B cell (primary cell): ENCODE data around the gene ZNF789. TPM values are rescaled to one million over a fixed set of nuclear protein-coding genes. Genes with fewer than 3 reads are reported as not detected.
A peak's percentile ranks its signal among the peaks of the same experiment; 100 is the strongest.

Experiments used
- ATAC-seq: fragments of 200-7000 bp; cut with Tn5 transposase; one replicate; pipeline ENCODE4 v1.10.0; 2021; ENCODE audit warnings: low read depth, mild to moderate bottlenecking, moderate number of reproducible peaks, moderate library complexity
- CTCF ChIA-PET: fragments of 350-600 bp; sonication (Branson Sonifier 250); formaldehyde crosslinking; loops from one replicate; lab custom pipeline; 2021; ENCODE audit warnings: antibody characterized with exemption, inconsistent platforms; lab: Charles Lee
- POLR2A ChIA-PET: fragments of 350-600 bp; sonication (Branson Sonifier 250); formaldehyde crosslinking; loops from one replicate; lab custom pipeline; 2021; ENCODE audit warnings: antibody characterized with exemption; lab: Charles Lee
- DNase-seq: peaks from one replicate; pipeline ENCODE4 v3.0.0; 2013
- H2AFZ ChIP-seq: 2 replicates; pipeline ENCODE4 v1.6.1; 2012; ENCODE audit warnings: mild to moderate bottlenecking, low read depth, low read length; ENCODE audit not compliant: insufficient read depth, poor library complexity, severe bottlenecking
- H3K27ac ChIP-seq, 2 donors: 1 replicate in 1 of 2; 2 replicates in 1 of 2; pipeline ENCODE4 v1.5.1; 2012 to 2013; ENCODE audit warnings: low read length in 2 of 2, mild to moderate bottlenecking in 2 of 2, moderate library complexity in 1 of 2
- H3K27me3 ChIP-seq, 4 experiments: fragments of 200-600 bp in 1 of 4; sonication (generic) in 1 of 4; replicated peaks in 1 of 4; 1 replicate in 2 of 4; 2 replicates in 2 of 4; pipeline versions ENCODE4 v1.6.1 to v1.7.0; 2013 to 2016; ENCODE audit warnings: low read length in 3 of 4, mild to moderate bottlenecking in 2 of 4, mixed read lengths in 1 of 4, moderate library complexity in 1 of 4; ENCODE audit not compliant: insufficient read depth in 4 of 4, control insufficient read depth in 3 of 4; ENCODE audit errors: control extremely low read depth in 1 of 4
- H3K36me3 ChIP-seq, 2 experiments: replicated peaks in 1 of 2; 1 replicate in 1 of 2; 2 replicates in 1 of 2; pipeline versions ENCODE4 v1.6.1 to v1.7.1; 2013; ENCODE audit warnings: low read length in 1 of 2; ENCODE audit not compliant: insufficient read depth in 2 of 2, control insufficient read depth in 1 of 2; ENCODE audit errors: control extremely low read depth in 1 of 2, extremely low read depth in 1 of 2
- H3K4me1 ChIP-seq, 2 donors: fragments of 200-600 bp in 1 of 2; sonication (generic) in 1 of 2; 1 replicate in 1 of 2; 2 replicates in 1 of 2; pipeline versions ENCODE4 v1.5.1 to v1.6.1; 2013 to 2017; ENCODE audit warnings: low read length in 2 of 2; ENCODE audit not compliant: control insufficient read depth in 2 of 2, insufficient read depth in 2 of 2
- H3K4me2 ChIP-seq: replicated peaks from 2 replicates; pipeline ENCODE3; 2012; ENCODE audit warnings: mild to moderate bottlenecking, low read depth, low read length; ENCODE audit not compliant: poor library complexity, severe bottlenecking
- H3K4me3 ChIP-seq, 5 experiments: fragments of 200-600 bp in 1 of 5; sonication (generic) in 1 of 5; 1 replicate in 3 of 5; 2 replicates in 2 of 5; pipeline versions ENCODE4 v1.5.1 to v1.7.0; 2011 to 2016; ENCODE audit warnings: low read length in 4 of 5, mild to moderate bottlenecking in 4 of 5, low read depth in 2 of 5, control low read depth in 1 of 5, moderate library complexity in 1 of 5; ENCODE audit not compliant: insufficient read depth in 1 of 5; ENCODE audit errors: control extremely low read depth in 1 of 5, extremely low read depth in 1 of 5
- H3K79me2 ChIP-seq: fragments of 200-600 bp; sonication (generic); one replicate; pipeline ENCODE4 v1.6.0; 2016; ENCODE audit warnings: low read length; ENCODE audit not compliant: control insufficient read depth, insufficient read depth
- H3K9ac ChIP-seq: fragments of 200-600 bp; sonication (generic); 2 replicates; pipeline ENCODE4 v1.6.1; 2017; ENCODE audit warnings: mild to moderate bottlenecking, low read length, moderate library complexity
- H3K9me3 ChIP-seq, 3 donors: one replicate each; pipeline versions ENCODE4 v1.6.1 to v1.7.1; 2013; ENCODE audit warnings: low read length in 2 of 3; ENCODE audit not compliant: control insufficient read depth in 2 of 3, insufficient read depth in 1 of 3; ENCODE audit errors: control extremely low read depth in 1 of 3
- H4K20me1 ChIP-seq: 2 replicates; pipeline ENCODE4 v1.6.0; 2012; ENCODE audit warnings: mild to moderate bottlenecking, low read length; ENCODE audit not compliant: insufficient read depth, control insufficient read depth, poor library complexity, severe bottlenecking
- H3K27ac Mint-ChIP-seq: one replicate; pipeline ENCODE4 v1.8.0; 2021; ENCODE audit warnings: mixed read lengths
- H3K27me3 Mint-ChIP-seq: one replicate; pipeline ENCODE4 v1.8.0; 2021; ENCODE audit warnings: mixed read lengths
- H3K4me1 Mint-ChIP-seq: one replicate; pipeline ENCODE4 v1.8.0; 2021; ENCODE audit warnings: mixed read lengths
- H3K4me3 Mint-ChIP-seq: one replicate; pipeline ENCODE4 v1.8.0; 2021; ENCODE audit warnings: mixed read lengths
- H3K9me3 Mint-ChIP-seq: one replicate; pipeline ENCODE4 v1.8.0; 2022; ENCODE audit warnings: mixed read lengths; ENCODE audit not compliant: insufficient read depth
- CTCF ChIP-seq: fragments of 200-600 bp; IDR thresholded peaks from one replicate; pipeline ENCODE4 v1.8.0; 2022; ENCODE audit warnings: antibody characterized with exemption, mild to moderate bottlenecking
- EZH2 ChIP-seq: IDR thresholded peaks from 2 replicates; pipeline ENCODE4 v1.6.1; 2012; ENCODE audit warnings: borderline replicate concordance, low read depth, mild to moderate bottlenecking, moderate library complexity, low read length; ENCODE audit not compliant: insufficient read depth, poor library complexity, severe bottlenecking
- WGBS: methylation state at CpG from one replicate; pipeline ENCODE4 v1.1.5; 2013; ENCODE audit warnings: missing lambda C conversion rate; ENCODE audit not compliant: insufficient coverage; 5-methylcytosine and 5-hydroxymethylcytosine counted together
- intact Hi-C: fragments of 100-400 bp; cut with micrococcal nuclease; formaldehyde crosslinking; loops from one replicate; pipeline ENCODE4 v1.10.0; 2022
- polyA plus RNA-seq: library from polyadenylated mRNA; depleted of rRNA; stranded (reverse); fragments of >200 nt; gene quantifications from 2 replicates; pipeline ENCODE4 v1.2.3, GENCODE V29; 2012
- total RNA-seq, 2 donors: library from RNA; stranded (reverse); fragments of 120-200 nt in 1 of 2; gene quantifications; 1 replicate in 1 of 2; 2 replicates in 1 of 2; pipeline versions ENCODE4 v1.2.3 to v1.2.4, GENCODE V29; 2013 to 2022

The ZNF789 gene
- total and polyA plus RNA-seq, 2 donors (not counting 1 experiment from before 2014, with no cell fraction given): 16.4 to 36.7 TPM

DNA sequence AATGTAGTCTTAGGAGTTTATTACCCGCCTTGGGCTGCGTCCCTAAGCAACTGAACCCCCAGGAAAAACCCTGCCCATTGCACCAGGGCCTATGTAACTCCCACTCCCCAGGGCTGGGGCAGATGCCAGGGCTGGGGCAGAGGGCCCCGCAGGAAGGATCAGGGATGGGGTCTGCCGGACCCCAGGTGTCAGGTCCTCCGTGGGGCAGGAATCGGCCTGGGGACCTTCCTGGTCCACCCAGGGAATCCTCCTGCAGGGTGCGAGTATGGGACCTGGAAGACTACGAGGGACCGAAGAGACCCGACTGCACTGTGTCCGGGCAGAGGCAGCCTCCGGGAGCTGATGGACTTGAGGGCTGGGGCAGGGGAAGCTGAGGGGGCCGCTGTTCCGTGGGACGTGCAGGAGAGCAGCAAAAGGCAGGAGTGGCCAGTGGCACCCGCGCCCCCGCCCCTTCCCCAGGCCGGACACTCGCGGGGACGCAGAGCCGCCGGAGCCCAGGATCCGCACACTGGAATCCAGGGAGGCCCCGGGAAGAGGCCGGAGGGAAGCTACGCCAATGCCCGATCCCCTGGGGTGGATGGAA lies 4.3 kb upstream of the ZNF789 start:
- 88% methylated on average over 27 of the region's 29 CpGs for whole genome bisulfite sequencing
- POLR2A ChIA-PET: interaction anchor here (0.6 to 0.7 kb wide), 2 partner anchors 87 to 451 kb away, joined by 4 to 5 read pairs; partner anchors contain the start of gene TRIM4
- Mint-ChIP-seq H3K4me3 (no peak overlapping the region), H3K4me1 (peaks cover 32% of the 10 kb centered on the region), H3K27me3 (no peaks in the 10 kb centered on the region), H3K9me3 (no peaks in the 10 kb centered on the region), H3K27ac (no peak overlapping the region)
- Histone ChIP-seq H3K4me2 (no peak overlapping the region), H3K79me2 (peaks cover 40% of the 10 kb centered on the region), H3K9me3 (no peaks in the 10 kb centered on the region), H3K36me3 (peaks cover 0 to 5% of the 10 kb centered on the region in 2 experiments), H3K9ac (no peak overlapping the region), H2AFZ (no peak overlapping the region), H4K20me1 (no peaks in the 10 kb centered on the region), H3K27ac (no peak overlapping the region), H3K27me3 (no peaks in the 10 kb centered on the region), H3K4me3 (no peak overlapping the region), H3K4me1 (peaks cover 11 to 30% of the 10 kb centered on the region in 2 donors)
- intact Hi-C loops: no loop called here
- ATAC-seq (no peak), DNase-seq (no peak)
- CTCF ChIA-PET: no interaction called here
- TF ChIP-seq EZH2 (no peak), CTCF (no peak)

DNA sequence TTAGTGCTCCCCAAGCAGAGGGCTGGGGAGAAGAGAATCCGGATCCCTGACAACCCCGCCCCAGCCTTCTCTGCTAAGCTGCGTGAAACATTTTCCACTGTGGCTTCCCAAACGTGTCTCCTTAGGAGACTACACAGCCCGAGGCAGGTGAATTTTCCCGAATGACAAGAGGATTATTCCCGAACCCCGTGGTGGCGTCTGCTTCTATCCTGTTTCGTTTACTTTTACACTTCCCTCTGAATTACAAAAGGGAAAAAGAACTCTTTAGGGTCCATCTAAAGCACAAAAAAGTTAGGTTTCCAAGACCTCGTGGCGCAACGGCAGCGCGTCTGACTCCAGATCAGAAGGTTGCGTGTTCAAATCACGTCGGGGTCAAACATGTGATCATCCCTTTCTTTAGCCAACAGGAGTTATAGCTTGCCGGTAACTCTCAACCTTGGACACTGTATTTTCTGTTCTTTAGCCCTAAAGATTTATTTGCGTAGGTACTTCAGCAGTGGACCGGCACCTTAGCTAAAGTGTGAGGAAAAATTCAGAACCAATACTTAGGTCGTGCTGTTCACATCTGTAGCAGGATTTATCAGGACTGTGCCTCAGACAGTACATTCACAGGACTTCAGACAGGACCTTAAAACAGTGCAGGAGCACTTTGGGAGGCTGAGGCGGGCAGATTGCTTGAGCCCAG lies 3.2 kb upstream of the ZNF789 start:
- H3K4me3 Mint-ChIP-seq: no peak overlapping the region
- Histone ChIP-seq H3K36me3 (no peaks in the 10 kb centered on the region), H3K79me2 (peaks cover 40% of the 10 kb centered on the region), H2AFZ (peak overlapping the region; percentile 38), H3K9ac (no peak overlapping the region), H3K9me3 (no peaks in the 10 kb centered on the region), H3K4me3 (no peak overlapping the region), H3K27ac (no peak overlapping the region), H3K27me3 (no peaks in the 10 kb centered on the region), H3K4me2 (no peak overlapping the region), H4K20me1 (no peaks in the 10 kb centered on the region), H3K4me1 (peaks cover 17 to 34% of the 10 kb centered on the region in 2 donors)
- H3K27ac Mint-ChIP-seq: peak overlapping the region; percentile 53
- ChIA-PET POLR2A (no interaction called here), CTCF (no interaction called here)
- DNase-seq (no peak), ATAC-seq (no peak)
- intact Hi-C loops: loop anchor here (10.0 kb wide), 1 partner anchor 95 kb away; the partner anchor contains the start of gene ARPC1B
- H3K4me1 Mint-ChIP-seq: peaks cover 31% of the 10 kb centered on the region
- no peak for TF ChIP-seq CTCF
- TF ChIP-seq EZH2: no peak
- H3K9me3 Mint-ChIP-seq: no peaks in the 10 kb centered on the region
- 69% methylated on average over 22 of the region's 23 CpGs for WGBS
- no peaks in the 10 kb centered on the region for H3K27me3 Mint-ChIP-seq
